Fibroblast of pulmonary artery (primary cell): ENCODE results near the gene HMX1.

ENCODE experiments used
- DNase-seq: peaks from one replicate; pipeline ENCODE4 v3.0.0-alpha.2; 2010; ENCODE audit warnings: low read depth
- H3K4me3 ChIP-seq: replicated peaks from 2 replicates; pipeline ENCODE4 v1.5.1; 2011; ENCODE audit warnings: low read depth, mild to moderate bottlenecking, control low read depth, low read length, moderate library complexity
- CTCF ChIP-seq: IDR thresholded peaks from 2 replicates; pipeline ENCODE4 v1.5.1; 2011; ENCODE audit warnings: mild to moderate bottlenecking, control low read depth, low read length, inconsistent platforms; ENCODE audit errors: missing control alignments

The HMX1 gene

GRCh38 chr4:8869002-8869897, 2.4 kb downstream of the HMX1 start:
- no peak for TF ChIP-seq CTCF
- H3K4me3 ChIP-seq = no peak overlapping the region
- DNase-seq = no peak

- no peak overlapping the region for H3K4me3 ChIP-seq
- TF ChIP-seq CTCF = no peak
These were observed 3.2 kb downstream of the HMX1 start for GRCh38 chr4:8868321-8869001.

GRCh38 chr4:8867624-8868320, 3.9 kb downstream of the HMX1 start:
- no peak for DNase-seq
- no peak overlapping the region for H3K4me3 ChIP-seq
- TF ChIP-seq CTCF = no peak

More at GRCh38 chr4:8868321-8869001, 3.2 kb downstream of the HMX1 start:
- DNase-seq = no peak

GRCh38 chr4:8866828-8867623, 4.6 kb downstream of the HMX1 start:
- TF ChIP-seq CTCF = no peak
- no peak overlapping the region for H3K4me3 ChIP-seq
- no peak for DNase-seq

- DNase-seq = no peak
- TF ChIP-seq CTCF = no peak
- H3K4me3 ChIP-seq = no peak overlapping the region
These were observed 5.2 kb downstream of the HMX1 start for GRCh38 chr4:8866421-8866820.

GRCh38 chr4:8865681-8866310, 5.8 kb downstream of the HMX1 start:
- TF ChIP-seq CTCF = no peak
- no peak overlapping the region for H3K4me3 ChIP-seq
- no peak for DNase-seq
